WTC11 (cell line): ENCODE measurements around the gene KLHL26. TPM values are rescaled to one million over a fixed set of nuclear protein-coding genes. Genes with fewer than 3 reads are reported as not detected.

Source experiments
- ATAC-seq: fragments of 200-7000 bp; cut with Tn5 transposase; 2 replicates; pipeline ENCODE4 v1.10.0; 2021; ENCODE audit warnings: mild to moderate bottlenecking, moderate library complexity
- CTCF ChIA-PET: fragments of 300-600 bp; sonication (Branson Sonifier 250); formaldehyde crosslinking; loops from one replicate; lab custom pipeline; 2021; ENCODE audit warnings: antibody characterized with exemption; lab: Charles Lee
- POLR2A ChIA-PET: fragments of 350-600 bp; sonication (Branson Sonifier 250); formaldehyde crosslinking; loops from one replicate; lab custom pipeline; 2021; ENCODE audit warnings: antibody characterized with exemption; lab: Charles Lee
- DNase-seq: peaks from one replicate; pipeline ENCODE4 v3.0.0; 2021; ENCODE audit warnings: low spot score
- H3K27ac Mint-ChIP-seq: 2 replicates; pipeline ENCODE4 v1.8.0; 2021; ENCODE audit warnings: mixed read lengths
- H3K27me3 Mint-ChIP-seq: 2 replicates; pipeline ENCODE4 v1.8.0; 2021; ENCODE audit warnings: low read depth, mild to moderate bottlenecking, moderate library complexity, mixed read lengths
- H3K36me3 Mint-ChIP-seq: 2 replicates; pipeline ENCODE4 v1.8.0; 2021; ENCODE audit warnings: mixed read lengths
- H3K4me1 Mint-ChIP-seq: 2 replicates; pipeline ENCODE4 v1.8.0; 2022; ENCODE audit warnings: mixed read lengths
- H3K4me3 Mint-ChIP-seq: 2 replicates; pipeline ENCODE4 v1.8.0; 2021; ENCODE audit warnings: mild to moderate bottlenecking, moderate library complexity, mixed read lengths
- H3K9me3 Mint-ChIP-seq: 2 replicates; pipeline ENCODE4 v1.8.0; 2021; ENCODE audit warnings: mixed read lengths
- ATF6 ChIP-seq: sonication (generic); formaldehyde crosslinking; IDR thresholded peaks from 2 replicates; pipeline ENCODE4 v1.8.1; 2023; ENCODE audit warnings: mild to moderate bottlenecking, missing genetic modification reagents
- CTCF ChIP-seq: fragments of 200-600 bp; IDR thresholded peaks from 2 replicates; pipeline ENCODE4 v1.8.0; 2022; ENCODE audit warnings: antibody characterized with exemption
- E2F4 ChIP-seq: sonication (generic); formaldehyde crosslinking; IDR thresholded peaks from 2 replicates; pipeline ENCODE4 v1.8.1; 2022; ENCODE audit warnings: low read depth, mild to moderate bottlenecking, moderate library complexity, missing genetic modification reagents, borderline replicate concordance
- E2F5 ChIP-seq: sonication (generic); formaldehyde crosslinking; IDR thresholded peaks from 2 replicates; pipeline ENCODE4 v1.8.1; 2022; ENCODE audit warnings: mild to moderate bottlenecking, moderate library complexity, missing genetic modification reagents
- FOXP4 ChIP-seq: sonication (generic); formaldehyde crosslinking; IDR thresholded peaks from 2 replicates; pipeline ENCODE4 v1.8.0; 2022; ENCODE audit warnings: mild to moderate bottlenecking, missing genetic modification reagents
- HMGA2 ChIP-seq: fragments of 250-450 bp; sonication (Bioruptor Pico); IDR thresholded peaks from 2 replicates; pipeline ENCODE4 v1.4.0; 2021; ENCODE audit warnings: mild to moderate bottlenecking, moderate library complexity
- IRF1 ChIP-seq: sonication (generic); formaldehyde crosslinking; IDR thresholded peaks from 2 replicates; pipeline ENCODE4 v1.8.0; 2023; ENCODE audit warnings: missing genetic modification reagents
- MXD4 ChIP-seq: fragments of 250-450 bp; sonication (Bioruptor Pico); IDR thresholded peaks from 2 replicates; pipeline ENCODE4 v1.8.0; 2021; ENCODE audit warnings: mild to moderate bottlenecking, moderate library complexity, borderline replicate concordance
- NR1H2 ChIP-seq: sonication (generic); formaldehyde crosslinking; IDR thresholded peaks from 2 replicates; pipeline ENCODE4 v1.9.0; 2021; ENCODE audit warnings: mild to moderate bottlenecking, moderate library complexity, missing genetic modification reagents
- SMAD3 ChIP-seq: sonication (generic); formaldehyde crosslinking; IDR thresholded peaks from 2 replicates; pipeline ENCODE4 v1.8.0; 2022; ENCODE audit warnings: missing genetic modification reagents, mild to moderate bottlenecking, borderline replicate concordance
- TP53 ChIP-seq: sonication (generic); formaldehyde crosslinking; IDR thresholded peaks from 2 replicates; pipeline ENCODE4 v1.8.1; 2023; ENCODE audit warnings: mild to moderate bottlenecking, missing genetic modification reagents
- ZNF532 ChIP-seq: fragments of 250-450 bp; sonication (Bioruptor Pico); IDR thresholded peaks from 2 replicates; pipeline ENCODE4 v1.9.0; 2021; ENCODE audit warnings: mild to moderate bottlenecking, borderline replicate concordance
- total RNA-seq: library from RNA; stranded (reverse); gene quantifications from 3 replicates; pipeline ENCODE4 v1.2.3, GENCODE V29; 2021

KLHL26 gene
- total RNA-seq, 1 experiment from 2014 or later: 13.1 TPM

- TF ChIP-seq FOXP4 (CRISPR knock-in tag) (no peak), IRF1 (CRISPR knock-in tag) (no peak)
These were observed 452 bp upstream of the KLHL26 start (continued) for GRCh38 chr19:18636183-18636968.

- H3K36me3 Mint-ChIP-seq: no peaks in the 10 kb centered on the region
- peak overlapping the region; percentile 79 for H3K4me3 Mint-ChIP-seq
- H3K27ac Mint-ChIP-seq: no peak overlapping the region
- peaks cover 26% of the 10 kb centered on the region for H3K27me3 Mint-ChIP-seq
- TF ChIP-seq ATF6: no peak
- TF ChIP-seq MXD4 (CRISPR knock-in tag): no peak
- no peak for TF ChIP-seq E2F4 (CRISPR knock-in tag)
- no peak for TF ChIP-seq CTCF
- ChIA-PET CTCF (interaction anchor here (0.6 kb wide), 1 partner anchor 15 kb away, joined by 4 read pairs; no protein-coding TSS in a partner anchor), POLR2A (no interaction called here)
- H3K9me3 Mint-ChIP-seq: no peaks in the 10 kb centered on the region
- ATAC-seq (no peak), DNase-seq (no peak)
- peaks cover 12% of the 10 kb centered on the region for H3K4me1 Mint-ChIP-seq
These were observed 1.1 kb downstream of the KLHL26 start for GRCh38 chr19:18637673-18638630.

- ChIA-PET CTCF (interaction anchor here (0.9 kb wide), 1 partner anchor 33 kb away, joined by 3 read pairs; no protein-coding TSS in a partner anchor), POLR2A (no interaction called here)
- Mint-ChIP-seq H3K4me3 (no peak overlapping the region), H3K36me3 (no peaks in the 10 kb centered on the region), H3K27ac (no peak overlapping the region), H3K27me3 (peaks cover 9% of the 10 kb centered on the region), H3K9me3 (peaks cover 5% of the 10 kb centered on the region), H3K4me1 (peaks cover 18% of the 10 kb centered on the region)
- no peak for DNase-seq
- ATAC-seq: no peak
- no peak for TF ChIP-seq NR1H2 (CRISPR knock-in tag)
- TF ChIP-seq TP53 (CRISPR knock-in tag): no peak
- TF ChIP-seq ZNF532 (CRISPR knock-in tag): no peak
- TF ChIP-seq ATF6: no peak
- no peak for TF ChIP-seq E2F5 (CRISPR knock-in tag)
- no peak for TF ChIP-seq HMGA2 (CRISPR knock-in tag)
- no peak for TF ChIP-seq SMAD3 (CRISPR knock-in tag)
These were observed 2.9 kb downstream of the KLHL26 start for GRCh38 chr19:18639706-18640243.
